Subcutaneous abdominal adipose tissue (tissue), 5 donors: ENCODE results near the gene TOP1.

ENCODE experiments used
- H3K27ac ChIP-seq: one replicate; pipeline ENCODE4 v1.7.0; 2013; ENCODE audit warnings: low read depth, mild to moderate bottlenecking, inconsistent platforms, low read length, moderate library complexity
- H3K27me3 ChIP-seq, 5 donors: one replicate each; pipeline ENCODE4 v1.7.0; 2013; ENCODE audit warnings: low read length in 5 of 5, inconsistent platforms in 1 of 5; ENCODE audit not compliant: control insufficient read depth in 5 of 5, insufficient read depth in 4 of 5
- H3K36me3 ChIP-seq, 5 donors: one replicate each; pipeline ENCODE4 v1.7.0; 2013; ENCODE audit warnings: low read length in 5 of 5; ENCODE audit not compliant: control insufficient read depth in 5 of 5, insufficient read depth in 5 of 5
- H3K4me1 ChIP-seq, 5 donors: one replicate each; pipeline ENCODE4 v1.7.0; 2013; ENCODE audit warnings: low read length in 5 of 5, mild to moderate bottlenecking in 3 of 5, moderate library complexity in 1 of 5; ENCODE audit not compliant: control insufficient read depth in 5 of 5, insufficient read depth in 5 of 5
- H3K4me3 ChIP-seq, 5 donors: one replicate each; pipeline ENCODE4 v1.7.0; 2013; ENCODE audit warnings: low read length in 5 of 5, low read depth in 1 of 5
- H3K9ac ChIP-seq, 5 donors: one replicate each; pipeline ENCODE4 v1.7.0; 2013; ENCODE audit warnings: low read length in 5 of 5, mild to moderate bottlenecking in 4 of 5, moderate library complexity in 3 of 5
- H3K9me3 ChIP-seq, 5 donors: one replicate each; pipeline ENCODE4 v1.7.0; 2013; ENCODE audit warnings: low read length in 5 of 5; ENCODE audit not compliant: control insufficient read depth in 5 of 5
- donor health status: healthy.
- donor health status: healthy.
- donor health status: healthy.
- donor health status: healthy.
- donor health status: healthy.

The TOP1 gene

DNA sequence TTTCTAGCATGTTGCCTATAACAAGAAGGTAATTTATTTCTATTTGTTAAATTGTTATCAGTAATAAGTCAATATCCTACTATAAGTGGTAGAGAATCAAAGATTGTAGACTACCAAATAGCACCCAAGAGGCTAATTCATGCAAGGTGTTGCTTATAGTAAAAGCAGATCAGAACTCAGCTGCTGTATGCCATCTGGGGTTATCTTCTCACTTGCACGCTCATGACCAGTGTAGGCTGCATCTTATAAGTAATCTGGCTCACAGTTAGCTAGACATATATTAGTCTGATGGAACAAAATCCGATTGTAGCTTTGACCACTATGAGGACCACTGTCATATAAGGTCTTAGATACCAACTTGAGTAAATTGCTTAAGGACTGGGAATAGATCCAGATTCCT, 17.0 kb downstream of the TOP1 start:
- Histone ChIP-seq H3K36me3 (no peaks in the 10 kb centered on the region), H3K27me3 (no peaks in the 10 kb centered on the region), H3K27ac (peak overlapping the region; percentile 90), H3K4me3 (no peak overlapping the region), H3K4me1 (peaks cover 6 to 65% (median 59%) of the 10 kb centered on the region in 5 donors), H3K9me3 (no peaks in the 10 kb centered on the region), H3K9ac (peak overlapping the region in 1 of 5 donors; percentile 14)

DNA sequence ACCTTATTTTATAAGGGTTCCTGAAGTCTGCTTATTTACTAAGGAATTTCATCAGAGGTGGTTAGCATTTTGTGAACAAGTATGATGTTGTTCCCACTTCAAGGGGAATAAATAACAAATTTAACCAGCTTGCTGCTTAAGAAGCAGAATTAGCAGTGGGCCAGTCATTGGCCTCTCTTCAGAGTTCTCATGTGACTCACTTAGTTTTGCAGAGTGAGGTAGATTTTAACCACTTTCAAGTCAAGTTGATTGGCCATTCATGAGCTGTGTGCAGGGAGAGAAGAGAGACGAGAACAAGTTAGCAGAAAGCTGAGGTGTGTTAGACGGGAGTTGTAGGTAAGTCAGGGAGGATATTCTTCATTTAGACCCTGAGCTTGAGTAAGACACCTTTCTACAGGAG, 18.1 kb downstream of the TOP1 start:
- Histone ChIP-seq H3K36me3 (no peaks in the 10 kb centered on the region), H3K4me3 (no peak overlapping the region), H3K9me3 (no peaks in the 10 kb centered on the region), H3K4me1 (peaks cover 9 to 68% (median 66%) of the 10 kb centered on the region in 5 donors), H3K9ac (no peak overlapping the region), H3K27me3 (no peaks in the 10 kb centered on the region), H3K27ac (peak overlapping the region; percentile 90)

DNA sequence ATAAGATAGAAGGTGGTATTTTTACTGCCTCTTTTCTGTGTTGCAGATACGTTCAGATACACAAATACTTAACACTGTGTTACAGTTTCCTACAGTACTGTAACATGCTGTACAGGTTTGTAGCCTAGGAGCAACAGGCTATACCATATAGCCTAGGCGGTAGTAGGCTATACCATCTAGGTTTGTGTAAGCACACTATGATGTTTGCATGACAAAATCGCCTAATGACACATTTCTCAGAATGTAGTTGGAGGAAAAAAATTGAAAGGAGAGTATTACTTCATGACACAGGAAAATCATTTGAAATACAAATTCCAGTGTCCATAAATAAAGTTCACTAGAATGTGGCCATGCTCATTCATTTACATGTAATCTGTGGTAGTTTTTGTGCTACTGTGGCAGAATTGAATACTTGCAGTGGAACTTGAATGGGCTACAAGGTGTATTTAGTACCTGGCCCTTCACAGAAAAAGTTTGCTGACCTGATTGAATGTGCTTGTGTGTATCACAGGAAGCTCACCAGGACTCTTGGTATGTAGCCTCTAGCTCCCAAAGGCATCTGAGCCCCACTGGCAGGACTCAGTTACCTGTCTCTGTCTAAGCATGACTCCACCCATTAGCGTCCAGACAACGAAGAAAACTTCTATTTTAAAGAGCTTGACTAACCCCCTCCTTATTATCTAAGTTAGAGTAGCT, 18.8 kb downstream of the TOP1 start:
- Histone ChIP-seq H3K9ac (peak overlapping the region in 2 of 5 donors; percentile 8 to 53), H3K27me3 (no peaks in the 10 kb centered on the region), H3K4me3 (peak overlapping the region in 4 of 5 donors; percentile 24 to 61 (median 48)), H3K36me3 (no peaks in the 10 kb centered on the region), H3K4me1 (peaks cover 14 to 72% (median 68%) of the 10 kb centered on the region in 5 donors), H3K27ac (peak overlapping the region; percentile 90), H3K9me3 (no peaks in the 10 kb centered on the region)

DNA sequence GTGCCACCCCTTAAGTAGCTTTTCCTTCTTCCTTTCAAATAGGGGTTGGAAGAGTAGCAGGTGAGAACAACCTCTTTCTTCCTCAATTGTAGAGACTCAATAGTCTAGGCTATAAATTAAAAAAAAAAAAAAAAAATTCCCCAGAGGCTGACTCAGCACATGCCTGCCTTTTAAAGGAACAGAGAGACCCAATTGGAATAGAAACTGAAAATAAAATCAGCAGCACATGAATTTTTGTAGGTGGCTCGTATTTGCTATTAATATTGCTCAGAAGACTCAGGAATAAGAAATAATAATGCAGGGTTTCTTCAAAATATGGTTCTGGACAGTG, 19.3 kb downstream of the TOP1 start:
- peak overlapping the region; percentile 90 for H3K27ac ChIP-seq
- peak overlapping the region in 4 of 5 donors; percentile 46 to 62 (median 57) for H3K9ac ChIP-seq
- H3K27me3 ChIP-seq = no peaks in the 10 kb centered on the region
- peak overlapping the region; percentile 24 to 61 (median 46) for H3K4me3 ChIP-seq
- H3K4me1 ChIP-seq = peaks cover 14 to 77% (median 73%) of the 10 kb centered on the region in 5 donors
- H3K9me3 ChIP-seq = no peaks in the 10 kb centered on the region
- no peaks in the 10 kb centered on the region for H3K36me3 ChIP-seq

DNA sequence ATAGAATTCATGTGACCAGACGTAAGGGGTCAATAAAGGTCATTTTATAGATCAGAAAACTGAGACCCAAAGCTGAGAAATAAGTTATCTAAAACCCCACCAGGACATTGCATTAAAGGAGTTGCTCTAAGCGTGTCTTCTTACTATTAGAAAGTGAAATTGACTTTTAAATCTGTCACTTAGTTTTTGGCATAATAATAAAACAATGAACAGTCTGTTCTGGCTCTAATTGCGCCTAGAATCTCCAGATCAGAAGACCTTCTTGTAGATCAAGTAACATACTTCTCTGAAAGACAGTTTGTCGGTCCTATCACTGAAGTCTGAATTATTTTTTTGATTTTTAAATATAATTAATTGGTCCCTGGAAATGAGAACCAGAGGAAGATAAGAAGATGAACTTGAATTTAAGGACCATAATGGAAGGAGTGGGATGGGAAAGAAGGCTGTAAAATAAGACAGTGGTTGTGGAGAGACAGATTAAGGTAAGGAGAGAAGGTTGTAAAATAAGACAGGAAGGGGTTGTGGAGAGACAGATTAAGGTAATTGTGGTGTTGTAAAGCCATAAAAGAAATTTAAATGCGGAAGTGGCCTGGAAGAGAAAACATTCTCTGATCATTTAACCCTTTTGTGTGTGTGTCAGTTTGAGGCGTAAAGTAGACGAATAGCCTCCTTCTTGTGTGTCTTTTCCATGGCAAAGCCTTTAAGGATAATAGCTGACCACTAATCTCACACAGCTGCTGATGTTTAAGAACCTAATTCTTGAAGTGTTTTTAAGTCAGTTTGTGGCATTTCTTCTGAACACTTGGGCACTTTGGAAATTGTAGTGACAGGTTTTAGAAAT, 20.1 kb downstream of the TOP1 start:
- Histone ChIP-seq H3K9me3 (no peaks in the 10 kb centered on the region), H3K27me3 (no peaks in the 10 kb centered on the region), H3K4me3 (peak overlapping the region; percentile 10 to 61 (median 46)), H3K27ac (peak overlapping the region; percentile 90), H3K36me3 (no peaks in the 10 kb centered on the region), H3K4me1 (peaks cover 14 to 85% (median 80%) of the 10 kb centered on the region in 5 donors), H3K9ac (peak overlapping the region in 4 of 5 donors; percentile 46 to 62 (median 57))

DNA sequence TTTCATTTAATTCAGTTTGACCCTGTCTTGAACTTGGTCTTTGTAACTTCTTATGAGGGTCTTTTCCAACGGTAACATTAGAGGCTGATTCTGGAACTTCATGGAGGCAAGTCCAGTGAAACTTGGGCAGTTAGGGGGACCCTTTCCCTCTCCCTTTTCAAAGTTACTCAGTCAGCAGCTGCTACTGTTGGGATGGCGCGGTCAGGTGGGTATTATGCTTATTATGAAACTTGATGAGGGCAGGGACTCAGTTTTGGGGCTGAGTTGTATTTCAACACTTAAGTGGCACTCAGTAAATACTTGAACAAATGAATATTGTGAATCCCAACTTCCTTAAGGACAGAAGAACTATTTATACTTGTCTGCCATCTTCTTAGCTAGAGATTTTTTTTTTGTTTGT, 20.8 kb downstream of the TOP1 start:
- Histone ChIP-seq H3K27me3 (no peaks in the 10 kb centered on the region), H3K4me3 (no peak overlapping the region), H3K9ac (peak overlapping the region in 2 of 5 donors; percentile 26 to 61), H3K36me3 (no peaks in the 10 kb centered on the region), H3K4me1 (peaks cover 14 to 88% (median 83%) of the 10 kb centered on the region in 5 donors), H3K9me3 (no peaks in the 10 kb centered on the region), H3K27ac (peak overlapping the region; percentile 90)

DNA sequence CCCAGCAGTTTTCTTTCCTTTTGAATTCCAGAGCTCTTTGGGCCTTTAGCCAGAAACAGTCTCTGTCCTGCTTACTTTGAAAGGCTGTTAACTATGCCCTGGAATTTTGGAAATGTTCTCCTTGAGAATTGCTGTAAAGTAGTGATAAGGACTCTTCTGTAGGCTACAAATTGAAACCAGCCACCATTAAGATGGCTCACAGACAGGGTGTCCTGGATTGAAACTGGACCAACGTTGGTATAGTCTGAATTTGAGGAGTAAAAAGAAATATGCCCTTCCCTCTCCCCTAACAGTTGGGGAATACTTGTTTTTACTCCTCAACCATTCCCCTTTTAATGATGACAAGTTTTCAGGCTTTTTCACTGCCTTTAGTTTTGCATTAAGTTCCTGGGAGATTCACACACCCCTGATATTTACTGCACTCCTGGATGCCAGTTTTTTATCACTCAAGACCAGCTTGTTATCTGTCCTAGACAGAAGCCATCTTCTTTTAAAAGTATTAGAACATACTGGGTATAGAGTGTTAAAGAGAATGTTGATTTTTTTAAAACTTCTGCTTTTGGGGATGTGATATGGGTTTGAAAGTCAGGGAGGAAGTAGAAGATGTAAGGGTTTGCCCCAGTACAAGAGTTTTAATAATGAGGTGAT, 21.9 kb downstream of the TOP1 start:
- Histone ChIP-seq H3K4me1 (peaks cover 14 to 94% (median 90%) of the 10 kb centered on the region in 5 donors), H3K27me3 (no peaks in the 10 kb centered on the region), H3K36me3 (no peaks in the 10 kb centered on the region)

DNA sequence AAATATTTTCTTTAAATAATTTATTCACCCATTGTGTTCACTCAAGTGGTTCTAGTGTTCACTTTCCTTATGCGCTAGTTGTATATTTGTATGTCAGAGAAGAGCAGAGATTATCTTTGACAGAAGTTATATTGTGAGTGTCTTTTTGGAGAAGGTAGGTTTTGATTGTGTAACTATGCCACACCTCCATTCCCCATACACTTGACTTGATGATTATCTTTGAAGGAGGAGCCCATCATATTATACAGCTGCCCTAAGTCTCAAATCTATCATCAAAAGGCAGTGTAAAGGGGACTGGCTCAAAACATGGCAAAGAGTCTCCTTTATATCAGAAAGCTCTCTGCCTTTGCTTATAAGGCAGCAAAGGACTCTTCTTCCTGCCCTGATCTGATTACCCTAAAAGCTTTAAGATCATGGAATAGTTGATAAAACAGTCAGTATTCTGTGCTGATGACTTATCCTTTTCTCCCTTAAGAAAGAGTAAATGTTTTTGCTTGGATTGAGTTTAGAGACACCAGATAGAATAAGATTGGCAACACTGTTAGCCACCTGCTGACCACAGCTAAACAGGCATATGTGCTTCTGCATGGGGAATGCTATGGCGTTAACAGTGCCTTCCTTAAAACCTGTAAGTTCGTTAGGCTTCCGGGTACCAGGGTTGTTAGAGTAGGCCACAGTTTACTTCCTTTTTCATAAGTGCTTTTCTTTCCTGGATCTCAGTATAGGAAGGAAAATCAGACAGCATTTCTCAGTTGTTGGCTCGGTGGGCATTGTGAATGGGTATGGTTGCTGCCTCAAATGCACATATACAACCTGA, 22.6 kb downstream of the TOP1 start:
- Histone ChIP-seq H3K27ac (peak overlapping the region; percentile 90), H3K9ac (peak overlapping the region in 4 of 5 donors; percentile 0 to 21 (median 10)), H3K27me3 (no peaks in the 10 kb centered on the region), H3K9me3 (no peaks in the 10 kb centered on the region), H3K4me3 (peak overlapping the region in 1 of 5 donors; percentile 26), H3K4me1 (peaks cover 14 to 95% (median 93%) of the 10 kb centered on the region in 5 donors), H3K36me3 (no peaks in the 10 kb centered on the region)

More for the DNA sequence above, 21.9 kb downstream of the TOP1 start:
- no peaks in the 10 kb centered on the region for H3K9me3 ChIP-seq
- H3K4me3 ChIP-seq = peak overlapping the region in 1 of 5 donors; percentile 14
- H3K27ac ChIP-seq = peak overlapping the region; percentile 90
- peak overlapping the region in 1 of 5 donors; percentile 5 for H3K9ac ChIP-seq

DNA sequence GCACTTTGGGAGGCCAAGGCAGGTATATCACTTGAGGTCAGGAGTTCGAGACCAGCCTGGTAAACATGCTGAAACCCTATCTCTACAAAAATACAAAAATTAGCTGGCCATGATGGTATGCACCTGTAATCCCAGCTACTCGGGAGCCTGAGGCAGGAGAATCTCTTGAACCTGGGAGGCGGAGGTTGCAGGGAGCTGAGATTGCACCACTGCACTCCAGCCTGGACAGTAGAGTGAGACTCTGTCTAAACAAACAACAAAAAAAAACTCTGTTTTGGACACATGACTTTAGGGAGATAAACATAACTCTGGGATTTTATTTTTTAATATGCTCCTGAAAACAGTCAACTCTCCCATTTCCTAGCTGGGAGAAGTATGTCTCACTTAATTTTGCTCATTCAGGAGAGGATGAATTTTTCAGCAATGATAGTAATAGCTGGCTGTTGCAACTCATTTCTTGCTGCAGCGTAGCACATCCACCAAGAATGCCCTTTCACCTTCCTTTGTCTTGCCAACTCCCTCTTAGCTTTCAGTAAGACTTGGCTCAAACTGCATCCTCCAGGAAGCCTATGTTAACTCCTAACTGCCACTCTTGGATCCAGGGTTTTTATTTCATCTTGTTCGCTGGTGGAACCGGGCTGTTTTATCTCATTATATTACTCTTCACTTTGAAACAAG, 24.3 kb downstream of the TOP1 start:
- peaks cover 15 to 82% (median 77%) of the 10 kb centered on the region in 5 donors for H3K4me1 ChIP-seq
- H3K9me3 ChIP-seq = no peaks in the 10 kb centered on the region
- H3K9ac ChIP-seq = no peak overlapping the region
- no peaks in the 10 kb centered on the region for H3K27me3 ChIP-seq
- H3K4me3 ChIP-seq = peak overlapping the region in 3 of 5 donors; percentile 19 to 27 (median 22)
- peak overlapping the region; percentile 90 for H3K27ac ChIP-seq
- no peaks in the 10 kb centered on the region for H3K36me3 ChIP-seq
